HepG2 (cell line): Measurements from ENCODE around the gene CYSRT1. TPM values are rescaled to one million over a fixed set of nuclear protein-coding genes. Genes with fewer than 3 reads are reported as not detected.

Source experiments
- AKAP8 ChIP-seq: sonication (generic); formaldehyde crosslinking; IDR thresholded peaks from 2 replicates; pipeline ENCODE4 v1.5.1; 2020; ENCODE audit warnings: mild to moderate bottlenecking, missing genetic modification reagents
- ARNTL ChIP-seq: sonication (generic); formaldehyde crosslinking; IDR thresholded peaks from 2 replicates; pipeline ENCODE4 v1.4.0; 2020; ENCODE audit warnings: mild to moderate bottlenecking, missing genetic modification reagents
- BHLHE40 ChIP-seq: IDR thresholded peaks from 2 replicates; pipeline ENCODE4 v1.6.1; 2011; ENCODE audit warnings: low read length, improper control_type of control experiment
- GATA4 ChIP-seq: sonication (generic); IDR thresholded peaks from 2 replicates; pipeline ENCODE4 v1.6.1; 2016; ENCODE audit warnings: antibody characterized with exemption, low read depth, borderline replicate concordance
- HNRNPL ChIP-seq: fragments of 200-400 bp; formaldehyde crosslinking; IDR thresholded peaks from 2 replicates; pipeline ENCODE4 v1.6.1; 2017; ENCODE audit warnings: mild to moderate bottlenecking, low read depth, low read length
- KDM6A ChIP-seq: IDR thresholded peaks from 2 replicates; pipeline ENCODE4 v1.6.1; 2016; ENCODE audit warnings: low read depth
- LCORL ChIP-seq, 2 experiments: fragments of 450-650 bp in 1 of 2; sonication (generic) in 1 of 2; formaldehyde crosslinking in 1 of 2; IDR thresholded peaks; 2 replicates each; pipeline versions ENCODE4 v1.5.0 to v1.6.1; 2017 to 2020; ENCODE audit warnings: antibody characterized with exemption in 1 of 2, missing genetic modification reagents in 1 of 2
- MAZ ChIP-seq, 2 experiments: sonication (generic) in 1 of 2; formaldehyde crosslinking in 1 of 2; IDR thresholded peaks; 2 replicates each; pipeline versions ENCODE4 v1.5.0 to v1.6.1; 2012 to 2020; ENCODE audit warnings: low read depth in 2 of 2, mild to moderate bottlenecking in 2 of 2, borderline replicate concordance in 1 of 2, improper control_type of control experiment in 1 of 2, low read length in 1 of 2, missing genetic modification reagents in 1 of 2, moderate library complexity in 1 of 2
- PHF20 ChIP-seq: sonication (generic); formaldehyde crosslinking; IDR thresholded peaks from 2 replicates; pipeline ENCODE4 v1.5.0; 2020; ENCODE audit warnings: mild to moderate bottlenecking, missing genetic modification reagents
- RXRB ChIP-seq: IDR thresholded peaks from 2 replicates; pipeline ENCODE4 v1.6.1; 2016; ENCODE audit warnings: borderline replicate concordance, missing genetic modification reagents, missing compliant biosample characterization
- ZFP36 ChIP-seq: fragments of 150-350 bp; IDR thresholded peaks from 2 replicates; pipeline ENCODE4 v1.6.1; 2018; ENCODE audit warnings: borderline replicate concordance, low read length, low read depth; ENCODE audit not compliant: partially characterized antibody
- ZFP41 ChIP-seq: sonication (generic); formaldehyde crosslinking; IDR thresholded peaks from 2 replicates; pipeline ENCODE4 v1.4.0; 2020; ENCODE audit warnings: mild to moderate bottlenecking, missing genetic modification reagents, borderline replicate concordance
- ZFY ChIP-seq: sonication (generic); formaldehyde crosslinking; IDR thresholded peaks from 2 replicates; pipeline ENCODE4 v1.4.0; 2020; ENCODE audit warnings: missing genetic modification reagents
- ZNF350 ChIP-seq: sonication (generic); formaldehyde crosslinking; IDR thresholded peaks from 2 replicates; pipeline ENCODE4 v1.4.0; 2020; ENCODE audit warnings: mild to moderate bottlenecking, low read depth, missing genetic modification reagents, borderline replicate concordance
- ZNF549 ChIP-seq: sonication (generic); formaldehyde crosslinking; IDR thresholded peaks from 2 replicates; pipeline ENCODE4 v1.5.0; 2020; ENCODE audit warnings: missing genetic modification reagents
- ZNF552 ChIP-seq: sonication (generic); formaldehyde crosslinking; IDR thresholded peaks from 2 replicates; pipeline ENCODE4 v1.9.0; 2022; ENCODE audit warnings: missing genetic modification reagents, mild to moderate bottlenecking, borderline replicate concordance
- polyA plus RNA-seq, 8 experiments: library from polyadenylated mRNA; depleted of rRNA in 3 of 8; stranded (reverse) in 7 of 8; unstranded in 1 of 8; fragments of >200 nt; fragmentation: Illumina TruSeq in 4 of 8; extraction: Trizol in 4 of 8; gene quantifications; 2 replicates each; pipeline versions ENCODE4 v1.2.1 to v1.2.3, GENCODE V29; 2011 to 2016; ENCODE audit warnings: low read depth in 4 of 8, missing spikeins in 1 of 8, mixed read lengths in 1 of 8; ENCODE audit not compliant: insufficient read depth in 1 of 8
- total RNA-seq, 5 experiments: library from RNA; depleted of rRNA; stranded (reverse); fragments of >200 nt; fragmentation: Illumina TruSeq; extraction: Trizol; gene quantifications; 2 replicates each; pipeline ENCODE4 v1.2.3, GENCODE V29; 2016; ENCODE audit warnings: low read depth in 1 of 5
- TF ChIP-seq, protein P1 (sequence below): sonication (generic); formaldehyde crosslinking; IDR thresholded peaks from 2 replicates; pipeline ENCODE4 v1.4.0; 2020; ENCODE audit warnings: missing genetic modification reagents, mild to moderate bottlenecking, borderline replicate concordance
- TF ChIP-seq, protein P2 (sequence below): sonication (generic); formaldehyde crosslinking; conservative IDR thresholded peaks from 2 replicates; pipeline ENCODE4 v1.8.0; 2022; ENCODE audit warnings: mild to moderate bottlenecking, moderate library complexity, missing genetic modification reagents
- TF ChIP-seq, protein P3 (sequence below): sonication (generic); formaldehyde crosslinking; IDR thresholded peaks from 2 replicates; pipeline ENCODE4 v1.4.0; 2020; ENCODE audit warnings: missing genetic modification reagents
- TF ChIP-seq, protein P4 (sequence below): IDR thresholded peaks from 2 replicates; pipeline ENCODE4 v1.6.1; 2016; ENCODE audit warnings: low read depth

The CYSRT1 gene
- total and polyA plus RNA-seq, 2 of the 13 experiments (the other 11 are each of a cell fraction or from before 2014, with no cell fraction given), result 1.5 to 2.1 TPM

DNA sequence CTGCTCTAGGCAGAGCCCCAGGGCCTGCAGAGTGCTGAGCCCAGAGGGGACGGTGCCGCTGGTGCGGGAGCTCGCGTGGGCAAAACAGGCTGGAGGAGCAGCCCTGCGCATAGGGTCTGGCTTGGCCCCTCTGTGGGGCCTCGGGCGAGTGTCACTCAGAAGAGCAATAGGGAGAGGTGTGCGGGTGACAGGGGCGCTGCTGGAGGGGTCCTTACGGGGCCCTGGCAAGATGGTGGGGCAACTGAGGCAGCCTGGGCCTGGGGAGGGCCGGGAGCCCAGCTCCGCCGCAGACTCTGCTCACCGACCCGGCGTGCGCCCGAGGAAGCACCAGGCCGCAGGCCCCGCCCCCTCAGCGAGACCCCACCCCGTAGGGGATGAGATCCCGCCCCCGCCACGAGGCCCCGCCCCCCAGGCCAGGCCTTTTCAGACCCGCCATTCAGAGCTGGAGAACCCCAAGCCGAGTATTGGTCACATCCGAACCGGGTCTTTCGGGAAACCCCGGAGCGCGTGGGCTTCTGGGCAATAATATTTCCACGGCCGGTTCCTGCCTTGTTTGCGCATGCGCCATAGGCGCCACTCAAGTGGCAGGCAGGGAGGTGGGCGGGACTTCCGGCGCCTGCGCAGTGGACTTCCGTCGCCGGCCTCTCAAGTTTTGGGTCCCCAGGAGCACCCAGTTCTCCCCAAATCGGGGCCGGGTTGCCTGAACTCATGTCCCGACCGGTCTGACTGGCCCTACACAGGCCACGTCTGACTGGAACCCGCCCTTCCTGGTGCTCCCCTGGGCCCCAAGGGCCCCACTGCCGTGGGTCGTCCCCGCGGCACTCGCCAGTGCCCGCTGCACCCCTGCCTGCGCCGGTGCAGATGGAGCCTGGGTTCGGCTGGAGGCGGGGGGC is 1.6 kb upstream of the CYSRT1 start (continued):
- TF ChIP-seq ZNF552 (no peak), HNRNPL (0 out of 2 replicates have a peak, but pooled peaks have one; percentile 16), ARNTL (CRISPR knock-in tag) (no peak), BHLHE40 (no peak), KDM6A (no peak), LCORL (IDR thresholded peaks at IDR 0.05) (no peak), LCORL (CRISPR knock-in tag; IDR thresholded peaks at IDR 0.05) (peak; percentile 58; the same call in 1 of the 2 replicates), MAZ (IDR thresholded peaks at IDR 0.05; ENCODE audit: borderline replicate concordance, low read depth, low read length) (0 out of 2 replicates have a peak, but pooled peaks have one; percentile 43), MAZ (CRISPR knock-in tag; IDR thresholded peaks at IDR 0.05; ENCODE audit: low read depth) (peak; percentile 67; the same call in 1 of the 2 replicates), ZFP41 (CRISPR knock-in tag) (no peak), AKAP8 (CRISPR knock-in tag) (peak; percentile 79), GATA4 (peak; percentile 27; the same call in 1 of the 2 replicates), ZFP36 (no peak), PHF20 (CRISPR knock-in tag) (peak; percentile 78), RXRB (peak; percentile 15; the same call in 1 of the 2 replicates), ZFY (peak; percentile 62), ZNF350 (CRISPR knock-in tag) (0 out of 2 replicates have a peak, but pooled peaks have one; percentile 17), ZNF549 (CRISPR knock-in tag) (no peak)
- TF ChIP-seq, protein P1, sequence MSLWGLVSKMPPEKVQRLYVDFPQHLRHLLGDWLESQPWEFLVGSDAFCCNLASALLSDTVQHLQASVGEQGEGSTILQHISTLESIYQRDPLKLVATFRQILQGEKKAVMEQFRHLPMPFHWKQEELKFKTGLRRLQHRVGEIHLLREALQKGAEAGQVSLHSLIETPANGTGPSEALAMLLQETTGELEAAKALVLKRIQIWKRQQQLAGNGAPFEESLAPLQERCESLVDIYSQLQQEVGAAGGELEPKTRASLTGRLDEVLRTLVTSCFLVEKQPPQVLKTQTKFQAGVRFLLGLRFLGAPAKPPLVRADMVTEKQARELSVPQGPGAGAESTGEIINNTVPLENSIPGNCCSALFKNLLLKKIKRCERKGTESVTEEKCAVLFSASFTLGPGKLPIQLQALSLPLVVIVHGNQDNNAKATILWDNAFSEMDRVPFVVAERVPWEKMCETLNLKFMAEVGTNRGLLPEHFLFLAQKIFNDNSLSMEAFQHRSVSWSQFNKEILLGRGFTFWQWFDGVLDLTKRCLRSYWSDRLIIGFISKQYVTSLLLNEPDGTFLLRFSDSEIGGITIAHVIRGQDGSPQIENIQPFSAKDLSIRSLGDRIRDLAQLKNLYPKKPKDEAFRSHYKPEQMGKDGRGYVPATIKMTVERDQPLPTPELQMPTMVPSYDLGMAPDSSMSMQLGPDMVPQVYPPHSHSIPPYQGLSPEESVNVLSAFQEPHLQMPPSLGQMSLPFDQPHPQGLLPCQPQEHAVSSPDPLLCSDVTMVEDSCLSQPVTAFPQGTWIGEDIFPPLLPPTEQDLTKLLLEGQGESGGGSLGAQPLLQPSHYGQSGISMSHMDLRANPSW (CRISPR knock-in tag), result no peak
- TF ChIP-seq, protein P2, sequence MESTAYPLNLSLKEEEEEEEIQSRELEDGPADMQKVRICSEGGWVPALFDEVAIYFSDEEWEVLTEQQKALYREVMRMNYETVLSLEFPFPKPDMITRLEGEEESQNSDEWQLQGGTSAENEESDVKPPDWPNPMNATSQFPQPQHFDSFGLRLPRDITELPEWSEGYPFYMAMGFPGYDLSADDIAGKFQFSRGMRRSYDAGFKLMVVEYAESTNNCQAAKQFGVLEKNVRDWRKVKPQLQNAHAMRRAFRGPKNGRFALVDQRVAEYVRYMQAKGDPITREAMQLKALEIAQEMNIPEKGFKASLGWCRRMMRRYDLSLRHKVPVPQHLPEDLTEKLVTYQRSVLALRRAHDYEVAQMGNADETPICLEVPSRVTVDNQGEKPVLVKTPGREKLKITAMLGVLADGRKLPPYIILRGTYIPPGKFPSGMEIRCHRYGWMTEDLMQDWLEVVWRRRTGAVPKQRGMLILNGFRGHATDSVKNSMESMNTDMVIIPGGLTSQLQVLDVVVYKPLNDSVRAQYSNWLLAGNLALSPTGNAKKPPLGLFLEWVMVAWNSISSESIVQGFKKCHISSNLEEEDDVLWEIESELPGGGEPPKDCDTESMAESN (CRISPR knock-in tag), result no peak; the same call in 1 of the 2 replicates
- TF ChIP-seq, protein P3, sequence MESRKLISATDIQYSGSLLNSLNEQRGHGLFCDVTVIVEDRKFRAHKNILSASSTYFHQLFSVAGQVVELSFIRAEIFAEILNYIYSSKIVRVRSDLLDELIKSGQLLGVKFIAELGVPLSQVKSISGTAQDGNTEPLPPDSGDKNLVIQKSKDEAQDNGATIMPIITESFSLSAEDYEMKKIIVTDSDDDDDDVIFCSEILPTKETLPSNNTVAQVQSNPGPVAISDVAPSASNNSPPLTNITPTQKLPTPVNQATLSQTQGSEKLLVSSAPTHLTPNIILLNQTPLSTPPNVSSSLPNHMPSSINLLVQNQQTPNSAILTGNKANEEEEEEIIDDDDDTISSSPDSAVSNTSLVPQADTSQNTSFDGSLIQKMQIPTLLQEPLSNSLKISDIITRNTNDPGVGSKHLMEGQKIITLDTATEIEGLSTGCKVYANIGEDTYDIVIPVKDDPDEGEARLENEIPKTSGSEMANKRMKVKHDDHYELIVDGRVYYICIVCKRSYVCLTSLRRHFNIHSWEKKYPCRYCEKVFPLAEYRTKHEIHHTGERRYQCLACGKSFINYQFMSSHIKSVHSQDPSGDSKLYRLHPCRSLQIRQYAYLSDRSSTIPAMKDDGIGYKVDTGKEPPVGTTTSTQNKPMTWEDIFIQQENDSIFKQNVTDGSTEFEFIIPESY (CRISPR knock-in tag), result no peak
- TF ChIP-seq, protein P4, sequence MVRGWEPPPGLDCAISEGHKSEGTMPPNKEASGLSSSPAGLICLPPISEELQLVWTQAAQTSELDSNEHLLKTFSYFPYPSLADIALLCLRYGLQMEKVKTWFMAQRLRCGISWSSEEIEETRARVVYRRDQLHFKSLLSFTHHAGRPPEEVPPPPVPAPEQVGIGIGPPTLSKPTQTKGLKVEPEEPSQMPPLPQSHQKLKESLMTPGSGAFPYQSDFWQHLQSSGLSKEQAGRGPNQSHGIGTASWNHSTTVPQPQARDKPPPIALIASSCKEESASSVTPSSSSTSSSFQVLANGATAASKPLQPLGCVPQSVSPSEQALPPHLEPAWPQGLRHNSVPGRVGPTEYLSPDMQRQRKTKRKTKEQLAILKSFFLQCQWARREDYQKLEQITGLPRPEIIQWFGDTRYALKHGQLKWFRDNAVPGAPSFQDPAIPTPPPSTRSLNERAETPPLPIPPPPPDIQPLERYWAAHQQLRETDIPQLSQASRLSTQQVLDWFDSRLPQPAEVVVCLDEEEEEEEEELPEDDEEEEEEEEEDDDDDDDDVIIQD, result no peak
